ENCODE data around the gene CAMK2A.

DNA sequence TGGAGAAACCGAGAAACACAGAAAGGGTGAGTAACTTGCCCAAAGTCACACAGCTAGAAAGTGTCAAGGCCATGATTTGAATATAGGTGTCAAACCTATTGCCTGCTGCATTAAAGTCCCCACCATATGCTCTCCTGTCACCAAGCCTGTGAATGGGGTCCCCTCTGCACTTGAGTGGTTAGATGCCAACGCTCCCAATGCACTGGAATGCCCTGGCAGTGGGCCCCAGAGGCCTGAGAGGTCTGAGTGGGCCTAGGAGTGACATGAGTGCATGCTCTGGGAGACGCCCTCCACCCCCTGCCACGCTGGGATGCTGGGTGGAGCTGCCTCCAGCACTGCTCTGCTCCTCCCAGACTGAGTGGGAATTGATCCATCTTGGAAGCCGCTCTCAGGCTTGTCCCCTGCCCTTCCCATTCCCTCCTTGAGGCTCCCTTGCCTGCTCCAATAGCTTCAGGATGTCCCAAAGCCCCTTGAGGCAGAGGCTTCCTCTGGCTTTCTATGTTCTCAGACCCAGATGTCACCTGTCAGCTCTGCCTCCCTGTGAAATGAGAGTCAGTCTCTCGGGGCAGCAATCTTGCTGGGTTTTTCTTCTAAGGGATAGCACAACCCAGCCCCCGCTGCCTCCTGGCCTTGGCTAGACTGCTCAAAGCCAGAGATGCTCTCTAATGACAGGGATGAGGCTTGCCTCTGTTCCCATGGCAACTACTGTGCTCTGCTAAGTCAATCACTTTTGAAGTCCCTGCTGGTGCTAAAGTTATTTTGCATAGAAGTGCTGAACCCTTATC lies 19.7 kb upstream of the CAMK2A start:
- no peak for TF ChIP-seq POLR2A (IDR thresholded peaks at IDR 0.05; ENCODE audit: low read depth, low read length)
- TF ChIP-seq TAF1 (IDR thresholded peaks at IDR 0.05; ENCODE audit: borderline replicate concordance, low read depth, low read length) = no peak
- TF ChIP-seq POLR2AphosphoS5 (IDR thresholded peaks at IDR 0.05; ENCODE audit: low read depth, low read length) = no peak

All from GM12892 (cell line).